HG03354 (cell line): Measurements from ENCODE around the gene NEDD4L.
"Not testable (repeated sequence)": the region's sequence is repeated elsewhere in the genome, so short reads cannot be mapped to it uniquely, and the experiment has no call there.

Experiments
- ATAC-seq: cut with Tn5 transposase; IDR thresholded peaks from one replicate; pipeline ENCODE4 v1.9.1; 2021; ENCODE audit warnings: mild to moderate bottlenecking; ENCODE audit not compliant: unreplicated experiment, poor library complexity, severe bottlenecking

The NEDD4L gene

DNA sequence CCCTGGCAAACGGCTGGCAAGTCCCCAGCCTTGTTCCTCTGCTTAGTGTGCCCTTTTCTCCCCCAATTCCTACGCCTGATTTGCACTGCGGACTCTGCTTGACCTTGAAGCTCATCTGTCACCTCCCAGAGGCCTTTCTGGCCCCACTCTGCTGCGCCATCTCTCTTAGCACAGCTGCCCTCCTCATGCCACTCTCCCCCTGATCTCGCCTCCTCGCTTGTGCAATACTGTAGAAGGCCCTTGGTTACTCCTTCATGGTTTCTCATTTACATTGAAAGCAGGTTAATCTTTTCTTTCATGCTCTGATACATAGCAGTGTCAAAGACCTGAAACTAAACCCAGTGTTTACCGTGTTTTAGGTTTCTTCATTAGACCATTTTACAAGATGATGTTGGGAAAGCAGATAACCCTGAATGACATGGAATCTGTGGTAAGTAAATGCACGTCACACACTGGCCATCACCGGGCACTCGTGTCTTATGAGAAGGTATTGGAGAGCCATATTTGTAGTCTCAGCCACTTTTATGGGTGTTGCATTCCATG lies 326.1 kb downstream of the NEDD4L start:
- ATAC-seq: no peak

GRCh38 chr18:58370612-58371011 lies 326.6 kb downstream of the NEDD4L start:
- ATAC-seq: no peak

DNA sequence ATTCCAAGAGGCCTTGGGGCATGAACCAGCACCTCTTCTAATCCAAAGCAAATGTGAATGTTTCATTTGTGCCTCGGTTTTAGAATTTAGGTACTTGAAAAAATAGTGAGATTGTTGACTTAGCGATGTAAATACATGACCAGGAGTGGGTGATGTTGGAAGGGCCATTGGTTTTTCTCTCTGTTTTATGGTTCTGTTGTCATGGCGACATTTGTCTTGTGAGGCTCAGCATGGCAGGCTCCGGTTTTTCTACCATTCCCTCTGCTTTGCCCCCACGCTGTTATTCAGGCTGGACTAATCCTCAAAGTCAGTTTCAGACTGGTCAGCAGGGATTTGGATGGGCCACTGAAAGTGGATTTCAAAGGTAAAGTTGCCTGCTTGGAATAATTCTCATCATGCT lies 329.5 kb downstream of the NEDD4L start:
- no peak for ATAC-seq

GRCh38 chr18:58375051-58375450 lies 331.0 kb downstream of the NEDD4L start:
- ATAC-seq: no peak

- no peak for ATAC-seq
These were observed 334.7 kb downstream of the NEDD4L start for GRCh38 chr18:58378411-58379379.

DNA sequence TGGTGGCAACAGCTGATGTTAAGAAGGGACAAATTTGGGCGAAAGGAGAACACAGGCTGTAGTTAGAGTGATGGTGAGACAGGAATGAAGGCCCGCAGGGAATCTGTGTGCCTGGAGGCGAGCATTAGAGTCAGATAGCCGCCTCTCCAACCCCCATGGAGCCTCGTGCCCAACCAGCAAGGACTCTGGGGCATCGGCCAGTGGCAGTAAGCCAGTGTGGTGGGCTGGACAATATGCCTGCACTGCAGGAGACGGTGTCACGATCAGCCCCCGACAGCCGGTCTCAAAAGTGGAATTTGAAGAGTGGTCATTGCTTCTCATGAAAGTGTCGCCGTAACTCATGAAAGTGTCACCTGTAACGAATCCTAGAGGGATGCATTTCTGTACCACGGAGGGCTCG lies 335.4 kb downstream of the NEDD4L start:
- ATAC-seq: no peak

GRCh38 chr18:58380113-58380512 lies 336.1 kb downstream of the NEDD4L start:
- ATAC-seq: not testable (repeated sequence)

- no peak for ATAC-seq
These were observed 337.8 kb downstream of the NEDD4L start for GRCh38 chr18:58381676-58382411.

DNA sequence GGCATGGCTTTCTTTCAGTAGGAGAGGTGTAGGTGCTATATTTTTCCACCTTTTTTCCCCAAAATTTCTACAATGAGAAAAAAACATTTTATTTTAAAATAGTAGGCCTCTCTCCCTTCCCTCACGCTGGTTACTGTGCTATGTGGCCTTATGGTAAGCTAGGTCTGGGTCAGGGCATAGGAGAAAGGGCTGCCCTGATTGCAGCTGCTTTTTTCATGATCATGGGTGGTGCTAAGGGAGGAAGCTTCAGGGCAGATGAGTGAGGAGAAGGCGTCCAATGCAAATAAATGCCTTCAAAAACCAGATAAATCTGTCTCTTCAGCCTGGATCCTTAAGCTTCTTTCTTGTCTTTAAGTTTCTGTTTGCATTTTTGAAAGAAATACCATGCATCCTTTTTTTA lies 338.4 kb downstream of the NEDD4L start:
- no peak for ATAC-seq

DNA sequence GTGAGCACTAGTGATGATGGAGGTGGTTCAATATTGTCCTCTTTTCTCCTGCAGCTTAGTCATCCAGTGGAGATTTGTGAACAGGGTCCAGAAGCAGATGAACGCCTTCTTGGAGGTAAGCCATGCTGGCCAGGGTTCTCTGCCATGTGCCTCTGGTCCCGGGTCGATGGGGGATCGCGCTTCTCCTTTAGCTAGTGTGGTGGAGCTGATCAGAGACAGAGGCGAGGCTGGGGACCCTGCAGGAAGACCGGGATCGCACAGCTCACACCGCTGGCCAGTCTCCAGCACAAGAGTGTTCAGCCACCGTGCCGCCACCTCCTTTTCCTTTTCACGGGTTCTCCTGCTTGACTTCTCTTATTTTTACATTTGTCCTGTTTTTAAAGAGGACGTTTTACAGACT lies 341.4 kb downstream of the NEDD4L start:
- ATAC-seq: no peak

- ATAC-seq: no peak
These were observed 342.8 kb downstream of the NEDD4L start for GRCh38 chr18:58386780-58387179.

DNA sequence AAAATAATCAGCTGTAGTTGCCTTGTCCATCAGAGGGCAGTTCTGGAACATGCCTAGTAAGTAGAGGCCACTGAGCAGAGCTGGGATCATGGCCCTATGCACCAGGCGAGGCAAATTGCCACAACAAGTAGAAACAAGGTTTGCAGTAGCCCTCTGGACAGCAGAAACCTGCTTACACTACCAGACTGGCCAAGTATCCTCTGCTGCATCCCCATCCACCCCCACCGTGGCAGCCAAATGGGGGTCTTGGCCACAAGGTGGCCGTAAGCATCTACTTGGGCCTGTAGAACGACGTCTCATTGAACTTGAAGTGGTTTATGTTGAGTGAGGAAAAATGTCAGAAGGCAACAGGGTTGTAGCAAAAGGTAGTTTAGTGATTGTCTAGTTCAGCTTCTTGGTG lies 343.7 kb downstream of the NEDD4L start:
- no peak for ATAC-seq

GRCh38 chr18:58388736-58389135 lies 344.7 kb downstream of the NEDD4L start:
- ATAC-seq: no peak

- ATAC-seq: no peak
These were observed 345.7 kb downstream of the NEDD4L start for GRCh38 chr18:58389745-58390144.

GRCh38 chr18:58390399-58390798 lies 346.4 kb downstream of the NEDD4L start:
- ATAC-seq: no peak

GRCh38 chr18:58391231-58391825 lies 347.3 kb downstream of the NEDD4L start:
- no peak for ATAC-seq

GRCh38 chr18:58391932-58392323 lies 347.9 kb downstream of the NEDD4L start:
- no peak for ATAC-seq

- no peak for ATAC-seq
These were observed 348.4 kb downstream of the NEDD4L start for GRCh38 chr18:58392324-58393000.

DNA sequence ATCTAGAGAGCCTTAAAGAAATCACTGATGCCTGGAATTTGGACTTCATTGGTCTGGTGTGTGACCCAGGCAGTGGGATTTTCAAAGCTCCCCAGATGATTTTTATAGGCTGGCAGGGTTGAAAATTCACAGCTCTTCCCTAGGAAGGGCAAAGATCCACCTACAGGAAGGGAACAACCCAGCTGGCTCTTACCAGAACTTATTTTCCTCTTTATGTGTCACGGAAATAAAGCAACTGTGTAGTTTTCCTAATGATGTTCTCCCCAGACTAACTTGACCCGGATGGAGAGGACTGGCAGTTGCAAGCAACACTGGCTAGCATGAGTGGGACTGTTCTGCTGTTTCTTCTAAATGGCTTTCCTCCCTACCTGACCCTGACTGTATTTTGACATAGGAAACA lies 349.3 kb downstream of the NEDD4L start:
- no peak for ATAC-seq

GRCh38 chr18:58394046-58394445 lies 350.0 kb downstream of the NEDD4L start:
- ATAC-seq: no peak
